GM21526 (cell line): ENCODE data around the gene SLITRK1.

Experiments
- ATAC-seq: cut with Tn5 transposase; IDR thresholded peaks from one replicate; pipeline ENCODE4 v1.9.1; 2021; ENCODE audit warnings: moderate library complexity; ENCODE audit not compliant: unreplicated experiment, low FRiP score

Gene SLITRK1

GRCh38 chr13:83876546-83876945 lies 5.7 kb downstream of the SLITRK1 start:
- peak; percentile 92 for ATAC-seq

- ATAC-seq, result no peak
Observed at GRCh38 chr13:83867708-83868107, 14.6 kb downstream of the SLITRK1 start.

GRCh38 chr13:83865161-83866137 lies 16.8 kb downstream of the SLITRK1 start:
- no peak for ATAC-seq

GRCh38 chr13:83853771-83854170 lies 28.5 kb downstream of the SLITRK1 start:
- ATAC-seq, result no peak

GRCh38 chr13:83845106-83845505 lies 37.2 kb downstream of the SLITRK1 start:
- no peak for ATAC-seq

GRCh38 chr13:83839146-83839545 lies 43.1 kb downstream of the SLITRK1 start:
- no peak for ATAC-seq

- ATAC-seq, result no peak
Observed at GRCh38 chr13:83831796-83832195, 50.5 kb downstream of the SLITRK1 start.

GRCh38 chr13:83829810-83830209 lies 52.5 kb downstream of the SLITRK1 start:
- ATAC-seq, result no peak

- no peak for ATAC-seq
Observed at GRCh38 chr13:83827338-83827737, 54.9 kb downstream of the SLITRK1 start.
